Endothelial cell of umbilical vein (primary cell): ENCODE results near the gene MITD1. TPM values are rescaled to one million over a fixed set of nuclear protein-coding genes. Genes with fewer than 3 reads are reported as not detected.

ENCODE experiments used
- BruUV-seq: library from RNA; stranded (reverse); fragments of 400-500 nt; replicated peaks from 2 replicates; lab custom pipeline; 2021; lab: Mats Ljungman, UMichigan
- CTCF ChIA-PET: fragments of 300-600, 350-600 bp; sonication (Branson Sonifier 250); formaldehyde crosslinking; loops from one replicate; lab custom pipeline; 2021; ENCODE audit warnings: antibody characterized with exemption, inconsistent platforms; lab: Charles Lee
- POLR2A ChIA-PET: fragments of 300-600, 350-600 bp; sonication (Branson Sonifier 250); formaldehyde crosslinking; loops from one replicate; lab custom pipeline; 2021; ENCODE audit warnings: antibody characterized with exemption, inconsistent platforms; lab: Charles Lee
- DNase-seq: peaks from one replicate; pipeline ENCODE4 v3.0.0-alpha.2; 2011; ENCODE audit warnings: low read depth, low spot score
- FAIRE-seq: peaks from 2 replicates; lab custom pipeline; 2011; peaks lifted over from hg19 to GRCh38; lab: Jason Lieb, UNC
- H2AFZ ChIP-seq: 2 replicates; pipeline ENCODE4 v1.6.0; 2012; ENCODE audit warnings: low read depth, low read length, control low read depth, inconsistent platforms
- H3K27ac ChIP-seq: 2 replicates; pipeline ENCODE4 v1.5.1; 2011; ENCODE audit warnings: low read depth, mild to moderate bottlenecking, control low read depth, low read length, moderate library complexity; ENCODE audit not compliant: insufficient read depth
- H3K27me3 ChIP-seq, 2 experiments: 2 replicates each; pipeline versions ENCODE4 v1.6.0 to v1.6.1; 2011; ENCODE audit warnings: low read length in 2 of 2, mixed read lengths in 1 of 2; ENCODE audit not compliant: control insufficient read depth in 2 of 2, insufficient read depth in 2 of 2
- H3K36me3 ChIP-seq, 2 experiments: 2 replicates in 1 of 2; 3 replicates in 1 of 2; pipeline ENCODE4 v1.5.1; 2011; ENCODE audit warnings: low read length in 2 of 2, mild to moderate bottlenecking in 1 of 2, moderate library complexity in 1 of 2; ENCODE audit not compliant: control insufficient read depth in 2 of 2, insufficient read depth in 2 of 2; ENCODE audit errors: extremely low read depth in 1 of 2
- H3K4me1 ChIP-seq: 3 replicates; pipeline ENCODE4 v1.5.1; 2011; ENCODE audit warnings: mild to moderate bottlenecking, low read length; ENCODE audit not compliant: control insufficient read depth, insufficient read depth; ENCODE audit errors: extremely low read depth
- H3K4me2 ChIP-seq: 2 replicates; pipeline ENCODE4 v1.6.1; 2011; ENCODE audit warnings: low read length, control low read depth, mixed read lengths; ENCODE audit not compliant: insufficient read depth
- H3K4me3 ChIP-seq, 3 experiments: fragments of 200-600 bp in 1 of 3; sonication (generic), shearing (Covaris generic) in 1 of 3; replicated peaks in 1 of 3; 2 replicates each; pipeline ENCODE4 v1.5.1; 2011 to 2016; ENCODE audit warnings: control low read depth in 3 of 3, low read length in 3 of 3, mild to moderate bottlenecking in 2 of 3, inconsistent platforms in 1 of 3, low read depth in 1 of 3, moderate library complexity in 1 of 3; ENCODE audit not compliant: insufficient read depth in 1 of 3
- H3K79me2 ChIP-seq: 2 replicates; pipeline ENCODE4 v1.6.0; 2012; ENCODE audit warnings: low read length, inconsistent platforms; ENCODE audit not compliant: control insufficient read depth, insufficient read depth
- H3K9ac ChIP-seq: replicated peaks from 2 replicates; pipeline ENCODE3; 2011; ENCODE audit warnings: low read length, control low read depth; ENCODE audit not compliant: insufficient read depth; ENCODE audit errors: extremely low read depth
- H3K9me1 ChIP-seq: replicated peaks from 3 replicates; pipeline ENCODE4 v1.6.0; 2011; ENCODE audit warnings: mild to moderate bottlenecking, low read length; ENCODE audit not compliant: control insufficient read depth, insufficient read depth; ENCODE audit errors: extremely low read depth
- H3K9me3 ChIP-seq: replicated peaks from 2 replicates; pipeline ENCODE4 v1.5.1; 2012; ENCODE audit warnings: low read length, inconsistent platforms; ENCODE audit not compliant: control insufficient read depth, insufficient read depth
- H4K20me1 ChIP-seq: replicated peaks from 2 replicates; pipeline ENCODE3; 2011; ENCODE audit warnings: mild to moderate bottlenecking, low read length; ENCODE audit not compliant: control insufficient read depth, insufficient read depth; ENCODE audit errors: extremely low read depth
- EZH2 ChIP-seq: IDR thresholded peaks from 2 replicates; pipeline ENCODE4 v1.6.1; 2012; ENCODE audit warnings: borderline replicate concordance, low read depth, mild to moderate bottlenecking, moderate library complexity, low read length, inconsistent platforms; ENCODE audit not compliant: severe bottlenecking
- FOS ChIP-seq: IDR thresholded peaks from 2 replicates; pipeline ENCODE4 v1.6.1; 2011; ENCODE audit warnings: mild to moderate bottlenecking, low read length, moderate library complexity, borderline replicate concordance; ENCODE audit not compliant: insufficient read depth
- GATA2 ChIP-seq: IDR thresholded peaks from 2 replicates; pipeline ENCODE4 v1.7.0; 2011; ENCODE audit warnings: low read depth, mild to moderate bottlenecking, moderate library complexity, mixed read lengths, low read length; ENCODE audit not compliant: insufficient read length, insufficient read depth
- JUN ChIP-seq: IDR thresholded peaks from 2 replicates; pipeline ENCODE4 v1.6.1; 2011; ENCODE audit warnings: borderline replicate concordance, low read depth; ENCODE audit not compliant: insufficient read length, insufficient read depth
- MYC ChIP-seq: IDR thresholded peaks from one replicate; pipeline ENCODE4 v1.6.1; 2011; ENCODE audit warnings: mild to moderate bottlenecking, low read depth, low read length
- POLR2A ChIP-seq: IDR thresholded peaks from 2 replicates; pipeline ENCODE4 v1.6.1; 2012; ENCODE audit warnings: low read depth, mild to moderate bottlenecking, control low read depth, low read length
- POLR2AphosphoS5 ChIP-seq: IDR thresholded peaks from 2 replicates; pipeline ENCODE4 v1.6.1; 2012; ENCODE audit warnings: low read depth, mild to moderate bottlenecking, control low read depth, low read length, moderate library complexity; ENCODE audit not compliant: insufficient read depth
- dilution Hi-C: fragments of 300-500 bp; cut with MboI; formaldehyde crosslinking; loops from one replicate; pipeline ENCODE4 v1.15.0; 2019; ENCODE audit warnings: low sequenced_read_pairs; ENCODE audit not compliant: extremely low pct_ligation_motif_present
- intact Hi-C: fragments of 100-400 bp; cut with micrococcal nuclease; formaldehyde crosslinking; loops from one replicate; pipeline ENCODE4 v1.10.0; 2022
- polyA plus RNA-seq, 4 experiments: library from polyadenylated mRNA; depleted of rRNA in 3 of 4; stranded (reverse) in 3 of 4; unstranded in 1 of 4; fragments of >200 nt; gene quantifications; 2 replicates each; pipeline versions ENCODE4 v1.2.1 to v1.2.3, GENCODE V29; 2011 to 2012; ENCODE audit warnings: missing spikeins in 1 of 4
- total RNA-seq: library from RNA; stranded (reverse); gene quantifications from 2 replicates; pipeline ENCODE4 v1.2.3, GENCODE V29; 2021
- TF ChIP-seq, protein P1 (sequence below): IDR thresholded peaks from 2 replicates; pipeline ENCODE4 v1.6.1; 2011; ENCODE audit not compliant: insufficient read depth, insufficient read length
- TF ChIP-seq, protein P2 (sequence below), 2 donors: IDR thresholded peaks; 1 replicate in 1 of 2; 2 replicates in 1 of 2; pipeline ENCODE4 v1.5.1; 2011; ENCODE audit warnings: low read length in 2 of 2, mild to moderate bottlenecking in 2 of 2, moderate library complexity in 2 of 2, control low read depth in 1 of 2, inconsistent platforms in 1 of 2, low read depth in 1 of 2; ENCODE audit not compliant: insufficient read depth in 1 of 2; ENCODE audit errors: extremely low read depth in 1 of 2

MITD1 gene
- total and polyA plus RNA-seq, 2 donors (not counting 3 experiments of a cell fraction or from before 2014, with no cell fraction given) = 11.1 to 30.0 TPM

DNA sequence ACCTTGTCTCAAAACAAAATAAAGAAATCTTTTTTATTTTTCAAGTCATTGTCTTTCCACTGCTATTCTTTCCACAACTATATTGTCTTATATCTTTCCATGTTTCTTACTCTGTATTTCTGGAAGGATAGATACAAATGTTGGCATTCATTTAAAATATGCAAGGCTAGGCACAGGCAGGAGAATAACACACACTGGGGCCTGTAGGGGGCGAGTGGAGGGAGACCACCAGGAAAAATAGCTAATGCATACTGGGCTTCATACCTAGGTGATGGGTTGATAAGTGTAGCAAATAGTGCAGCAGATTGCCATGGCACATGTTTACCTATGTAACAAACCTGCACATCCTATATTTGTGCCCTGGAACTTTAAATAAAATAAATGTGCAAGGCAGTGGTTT is 9.7 kb upstream of the MITD1 start:
- Histone ChIP-seq H3K9me1 (no peaks in the 10 kb centered on the region), H3K27ac (no peak overlapping the region), H3K9ac (no peak overlapping the region), H3K9me3 (no peaks in the 10 kb centered on the region), H2AFZ (no peak overlapping the region), H3K79me2 (peaks cover 11% of the 10 kb centered on the region), H3K36me3 (peaks cover 2 to 4% of the 10 kb centered on the region in 2 experiments), H3K4me1 (no peaks in the 10 kb centered on the region), H4K20me1 (no peaks in the 10 kb centered on the region), H3K4me2 (no peak overlapping the region), H3K4me3 (no peak overlapping the region), H3K27me3 (no peaks in the 10 kb centered on the region)
- DNase-seq (no peak), FAIRE-seq (no peak)
- BruUV-seq = no TSS peak
- dilution Hi-C loops (no loop called here), intact Hi-C loops (no loop called here)
- CTCF ChIA-PET = interaction anchor here (0.6 to 1.0 kb wide), 2 partner anchors 33 to 133 kb away, joined by 3 read pairs; no protein-coding TSS in a partner anchor
- TF ChIP-seq, protein P1, sequence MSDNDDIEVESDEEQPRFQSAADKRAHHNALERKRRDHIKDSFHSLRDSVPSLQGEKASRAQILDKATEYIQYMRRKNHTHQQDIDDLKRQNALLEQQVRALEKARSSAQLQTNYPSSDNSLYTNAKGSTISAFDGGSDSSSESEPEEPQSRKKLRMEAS = no peak
- TF ChIP-seq, protein P2, sequence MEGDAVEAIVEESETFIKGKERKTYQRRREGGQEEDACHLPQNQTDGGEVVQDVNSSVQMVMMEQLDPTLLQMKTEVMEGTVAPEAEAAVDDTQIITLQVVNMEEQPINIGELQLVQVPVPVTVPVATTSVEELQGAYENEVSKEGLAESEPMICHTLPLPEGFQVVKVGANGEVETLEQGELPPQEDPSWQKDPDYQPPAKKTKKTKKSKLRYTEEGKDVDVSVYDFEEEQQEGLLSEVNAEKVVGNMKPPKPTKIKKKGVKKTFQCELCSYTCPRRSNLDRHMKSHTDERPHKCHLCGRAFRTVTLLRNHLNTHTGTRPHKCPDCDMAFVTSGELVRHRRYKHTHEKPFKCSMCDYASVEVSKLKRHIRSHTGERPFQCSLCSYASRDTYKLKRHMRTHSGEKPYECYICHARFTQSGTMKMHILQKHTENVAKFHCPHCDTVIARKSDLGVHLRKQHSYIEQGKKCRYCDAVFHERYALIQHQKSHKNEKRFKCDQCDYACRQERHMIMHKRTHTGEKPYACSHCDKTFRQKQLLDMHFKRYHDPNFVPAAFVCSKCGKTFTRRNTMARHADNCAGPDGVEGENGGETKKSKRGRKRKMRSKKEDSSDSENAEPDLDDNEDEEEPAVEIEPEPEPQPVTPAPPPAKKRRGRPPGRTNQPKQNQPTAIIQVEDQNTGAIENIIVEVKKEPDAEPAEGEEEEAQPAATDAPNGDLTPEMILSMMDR (IDR thresholded peaks at IDR 0.05; ENCODE audit: extremely low read depth in 1 of 2, insufficient read depth in 1 of 2, low read depth in 1 of 2, low read length in 2 of 2) = peak in 1 of 2 donors; percentile 10
- POLR2A ChIA-PET = interaction anchor here (0.7 kb wide), 2 partner anchors 8 to 1103 kb away, joined by 4 to 5 read pairs; no protein-coding TSS in a partner anchor

DNA sequence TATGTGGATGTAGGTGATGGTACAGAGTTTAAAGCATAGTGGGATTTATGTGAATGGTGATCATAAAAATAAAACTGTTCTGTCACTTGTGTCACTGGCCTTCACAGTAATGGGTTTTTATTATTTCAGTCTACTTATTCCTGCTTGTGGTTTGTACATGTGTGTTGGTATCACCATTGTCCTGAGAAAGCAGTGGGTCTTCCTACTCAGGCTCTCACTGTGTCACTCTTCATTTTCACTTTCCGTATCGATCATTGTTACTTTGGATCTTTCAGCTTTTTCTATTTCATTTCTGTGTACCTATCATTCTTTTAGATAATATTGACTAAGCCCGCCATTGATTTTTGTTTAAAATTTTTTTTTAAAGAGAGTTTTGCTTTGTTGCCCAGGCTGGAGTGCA is 7.5 kb upstream of the MITD1 start:
- Histone ChIP-seq H3K27me3 (no peaks in the 10 kb centered on the region), H2AFZ (no peak overlapping the region), H3K27ac (no peak overlapping the region), H3K9me3 (no peaks in the 10 kb centered on the region), H3K9ac (no peak overlapping the region), H3K9me1 (no peaks in the 10 kb centered on the region), H3K36me3 (peaks cover 2% of the 10 kb centered on the region in 2 experiments), H4K20me1 (no peaks in the 10 kb centered on the region), H3K4me1 (no peaks in the 10 kb centered on the region), H3K4me2 (no peak overlapping the region), H3K79me2 (peaks cover 29% of the 10 kb centered on the region), H3K4me3 (no peak overlapping the region)
- ChIA-PET POLR2A (interaction anchor here (0.7 kb wide), 1 partner anchor 1000 kb away, joined by 3 read pairs; no protein-coding TSS in a partner anchor), CTCF (no interaction called here)
- DNase-seq = no peak
- intact Hi-C loops (no loop called here), dilution Hi-C loops (no loop called here)
- TF ChIP-seq, protein P2 (IDR thresholded peaks at IDR 0.05; ENCODE audit: extremely low read depth in 1 of 2, insufficient read depth in 1 of 2, low read depth in 1 of 2, low read length in 2 of 2) = no peak
- TF ChIP-seq POLR2A (no peak), GATA2 (no peak), JUN (no peak), POLR2AphosphoS5 (no peak), MYC (no peak), FOS (no peak), EZH2 (no peak)
- TF ChIP-seq, protein P1 = no peak
- no TSS peak for BruUV-seq
- no peak for FAIRE-seq
